NCI-H2171 (cell line): ENCODE results near the gene ADPRHL1.

Experiments used
- DNase-seq: peaks from one replicate; lab custom pipeline; 2025; lab: John Stamatoyannopoulos, UW

Gene ADPRHL1

GRCh38 chr13:113417008-113417751, 36.1 kb downstream of the ADPRHL1 start:
- DNase-seq: no peak

- no peak for DNase-seq
Measured at GRCh38 chr13:113415825-113416224, 37.5 kb downstream of the ADPRHL1 start.

GRCh38 chr13:113415032-113415431, 38.3 kb downstream of the ADPRHL1 start:
- no peak for DNase-seq

GRCh38 chr13:113414335-113414734, 39.0 kb downstream of the ADPRHL1 start:
- no peak for DNase-seq

- DNase-seq: no peak
Measured at GRCh38 chr13:113413898-113414282, 39.4 kb downstream of the ADPRHL1 start.

- DNase-seq: no peak
Measured at GRCh38 chr13:113413178-113413897, 40.0 kb downstream of the ADPRHL1 start.

GRCh38 chr13:113412440-113412839, 40.8 kb downstream of the ADPRHL1 start:
- no peak for DNase-seq

- no peak for DNase-seq
Measured at GRCh38 chr13:113411216-113412023, 41.9 kb downstream of the ADPRHL1 start.

GRCh38 chr13:113410472-113411201, 42.7 kb downstream of the ADPRHL1 start:
- no peak for DNase-seq

GRCh38 chr13:113408562-113408961, 44.7 kb downstream of the ADPRHL1 start:
- DNase-seq: no peak

- no peak for DNase-seq
Measured at GRCh38 chr13:113407531-113408393, 45.5 kb downstream of the ADPRHL1 start.

- DNase-seq: no peak
Measured at GRCh38 chr13:113407103-113407530, 46.2 kb downstream of the ADPRHL1 start.

GRCh38 chr13:113406321-113407102, 46.8 kb downstream of the ADPRHL1 start:
- no peak for DNase-seq

GRCh38 chr13:113405481-113406300, 47.6 kb downstream of the ADPRHL1 start:
- peak; percentile 63 for DNase-seq

- peak; percentile 63 for DNase-seq
Measured at GRCh38 chr13:113404723-113405471, 48.4 kb downstream of the ADPRHL1 start.

- no peak for DNase-seq
Measured at GRCh38 chr13:113404366-113404722, 48.9 kb downstream of the ADPRHL1 start.

- DNase-seq: no peak
Measured at GRCh38 chr13:113403255-113404104, 49.8 kb downstream of the ADPRHL1 start.
